Activated T-helper 17 cell treated with anti-CD3 and anti-CD28 coated beads, Interleukin-2, amount 50 U/mL, for 72 hours (primary cell): ENCODE measurements around the gene HMGCR. TPM values are rescaled to one million over a fixed set of nuclear protein-coding genes. Genes with fewer than 3 reads are reported as not detected.

Experiments
- ATAC-seq: fragments of 150-1000 bp; cut with Tn5 transposase; replicated peaks from 2 replicates; pipeline ENCODE4 v1.10.0; 2021; ENCODE audit warnings: mild to moderate bottlenecking, moderate library complexity
- H3K27ac Mint-ChIP-seq: one replicate; pipeline ENCODE4 v1.8.0; 2022; ENCODE audit warnings: mixed read lengths
- H3K27me3 Mint-ChIP-seq: one replicate; pipeline ENCODE4 v1.8.0; 2022; ENCODE audit warnings: mixed read lengths
- H3K36me3 Mint-ChIP-seq: one replicate; pipeline ENCODE4 v1.8.0; 2022; ENCODE audit warnings: low read depth, mild to moderate bottlenecking, mixed read lengths
- H3K4me1 Mint-ChIP-seq: one replicate; pipeline ENCODE4 v1.8.0; 2022; ENCODE audit warnings: mixed read lengths
- H3K4me3 Mint-ChIP-seq: one replicate; pipeline ENCODE4 v1.8.0; 2022; ENCODE audit warnings: mild to moderate bottlenecking, mixed read lengths
- H3K9me3 Mint-ChIP-seq: one replicate; pipeline ENCODE4 v1.8.0; 2022; ENCODE audit warnings: mixed read lengths
- total RNA-seq, 2 donors: library from RNA; stranded (reverse); gene quantifications; one replicate each; pipeline ENCODE4 v1.2.3, GENCODE V29; 2022

HMGCR gene
- total RNA-seq, 2 donors from 2014 or later = 47.3 to 49.4 TPM

DNA sequence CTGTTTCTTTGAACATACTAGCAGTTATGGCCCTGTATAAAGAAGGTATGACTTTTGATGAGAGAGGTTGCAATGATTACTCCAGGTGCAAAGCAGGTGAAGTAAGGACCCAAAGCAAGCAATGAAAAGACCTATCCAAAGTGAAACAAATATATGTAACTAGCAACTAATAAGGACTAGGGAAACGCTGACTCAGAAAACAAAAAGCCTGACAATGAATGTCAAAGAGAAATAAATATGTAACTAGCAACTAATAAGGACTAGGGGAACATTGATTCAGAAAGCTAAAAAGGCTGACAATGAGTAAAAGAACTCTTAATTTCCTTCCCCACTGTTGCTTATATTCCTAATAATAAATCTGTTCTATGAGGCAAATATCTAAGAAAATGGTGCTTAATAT is 43.1 kb downstream of the HMGCR start:
- Mint-ChIP-seq H3K9me3 (no peaks in the 10 kb centered on the region), H3K27ac (no peak overlapping the region), H3K4me3 (no peak overlapping the region), H3K4me1 (no peaks in the 10 kb centered on the region), H3K36me3 (peaks cover 93% of the 10 kb centered on the region), H3K27me3 (no peaks in the 10 kb centered on the region)
- ATAC-seq = no peak

DNA sequence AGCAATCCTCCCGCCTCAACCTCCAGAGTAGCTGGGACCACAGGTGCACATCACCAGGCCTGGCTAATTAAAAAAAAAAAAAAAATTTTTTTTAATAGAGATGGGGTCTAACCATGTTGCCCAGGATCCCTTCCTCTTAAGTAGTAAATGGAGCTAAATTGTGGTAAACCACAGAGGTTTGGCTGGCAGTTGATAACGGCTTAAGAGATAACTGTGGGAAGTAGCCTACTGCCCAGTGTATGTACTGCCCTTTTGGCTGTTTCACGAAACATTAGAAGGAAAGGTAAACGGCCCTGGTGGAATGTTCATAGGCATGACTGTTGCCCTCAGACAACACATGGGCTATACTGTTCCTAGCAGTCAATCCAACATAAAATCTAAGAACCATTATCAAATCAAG is 44.4 kb downstream of the HMGCR start:
- H3K9me3 Mint-ChIP-seq = no peaks in the 10 kb centered on the region
- no peak overlapping the region for H3K27ac Mint-ChIP-seq
- H3K27me3 Mint-ChIP-seq = no peaks in the 10 kb centered on the region
- H3K4me3 Mint-ChIP-seq = no peak overlapping the region
- no peak for ATAC-seq
- peaks cover 92% of the 10 kb centered on the region for H3K36me3 Mint-ChIP-seq
- H3K4me1 Mint-ChIP-seq = no peaks in the 10 kb centered on the region

DNA sequence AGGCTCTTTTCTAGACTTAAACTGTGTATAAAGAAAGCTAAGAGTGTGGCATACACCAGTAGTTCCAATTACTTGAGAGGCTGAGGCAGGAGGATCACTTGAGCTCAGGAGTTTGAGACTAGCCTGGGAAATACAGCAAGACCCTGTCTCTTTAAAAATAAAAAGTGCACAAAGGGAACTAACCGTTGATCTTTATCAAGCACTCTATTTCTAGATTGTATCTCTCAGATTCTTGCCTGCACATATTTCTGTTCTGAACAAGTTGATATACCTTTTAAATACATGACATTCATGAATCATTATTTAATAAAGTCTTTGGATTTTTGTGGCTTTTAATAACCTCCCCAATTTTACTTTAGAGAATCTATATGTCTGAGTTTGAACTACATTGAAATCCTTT is 47.2 kb downstream of the HMGCR start:
- H3K9me3 Mint-ChIP-seq = no peaks in the 10 kb centered on the region
- no peak for ATAC-seq
- no peaks in the 10 kb centered on the region for H3K27me3 Mint-ChIP-seq
- no peak overlapping the region for H3K4me3 Mint-ChIP-seq
- H3K4me1 Mint-ChIP-seq = no peaks in the 10 kb centered on the region
- no peak overlapping the region for H3K27ac Mint-ChIP-seq
- H3K36me3 Mint-ChIP-seq = peaks cover 96% of the 10 kb centered on the region

DNA sequence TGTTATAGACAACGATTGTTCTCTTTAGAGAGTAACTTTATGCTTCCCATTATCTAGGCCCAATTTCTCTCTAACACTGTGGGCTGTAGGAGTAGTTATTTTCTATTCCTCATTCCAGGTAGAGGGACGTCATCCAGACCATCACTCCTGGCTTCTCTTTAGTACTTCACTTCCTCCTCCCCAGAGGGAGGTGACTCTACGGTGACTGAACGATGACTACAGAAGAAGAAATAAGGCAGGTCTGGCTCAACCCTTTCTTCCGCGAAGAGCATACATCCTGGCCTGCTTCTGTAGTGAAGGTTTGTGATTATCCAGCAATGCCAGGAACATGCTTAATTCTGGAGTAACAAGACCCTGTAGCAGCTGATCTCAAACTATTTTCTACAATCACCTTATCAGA is 50.8 kb downstream of the HMGCR start:
- H3K4me1 Mint-ChIP-seq = peaks cover 6% of the 10 kb centered on the region
- H3K9me3 Mint-ChIP-seq = no peaks in the 10 kb centered on the region
- no peak for ATAC-seq
- no peaks in the 10 kb centered on the region for H3K27me3 Mint-ChIP-seq
- no peak overlapping the region for H3K27ac Mint-ChIP-seq
- peaks cover 78% of the 10 kb centered on the region for H3K36me3 Mint-ChIP-seq
- H3K4me3 Mint-ChIP-seq = no peak overlapping the region

DNA sequence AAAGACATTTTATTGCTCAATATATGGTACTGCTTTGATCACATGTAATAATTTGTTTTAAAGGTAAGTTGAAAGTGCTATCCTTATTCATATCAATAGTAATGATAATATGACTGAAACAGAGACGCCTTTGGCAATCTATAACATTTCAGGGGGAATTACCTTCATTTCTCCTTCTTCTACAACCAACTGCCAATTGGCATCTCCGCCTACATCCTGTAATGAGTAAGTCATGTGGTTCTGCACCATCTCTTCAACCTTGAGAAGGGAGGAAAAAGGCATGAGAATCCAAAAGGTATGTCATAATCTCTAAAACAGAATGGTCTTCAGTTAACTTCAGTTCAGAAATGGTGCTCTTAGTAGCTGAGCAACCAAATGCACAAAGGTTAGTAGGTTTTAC is 52.4 kb downstream of the HMGCR start:
- Mint-ChIP-seq H3K4me1 (peaks cover 6% of the 10 kb centered on the region), H3K27me3 (no peaks in the 10 kb centered on the region), H3K4me3 (peak overlapping the region; percentile 4), H3K9me3 (no peaks in the 10 kb centered on the region), H3K36me3 (peaks cover 75% of the 10 kb centered on the region), H3K27ac (no peak overlapping the region)
- peak; percentile 99 for ATAC-seq

DNA sequence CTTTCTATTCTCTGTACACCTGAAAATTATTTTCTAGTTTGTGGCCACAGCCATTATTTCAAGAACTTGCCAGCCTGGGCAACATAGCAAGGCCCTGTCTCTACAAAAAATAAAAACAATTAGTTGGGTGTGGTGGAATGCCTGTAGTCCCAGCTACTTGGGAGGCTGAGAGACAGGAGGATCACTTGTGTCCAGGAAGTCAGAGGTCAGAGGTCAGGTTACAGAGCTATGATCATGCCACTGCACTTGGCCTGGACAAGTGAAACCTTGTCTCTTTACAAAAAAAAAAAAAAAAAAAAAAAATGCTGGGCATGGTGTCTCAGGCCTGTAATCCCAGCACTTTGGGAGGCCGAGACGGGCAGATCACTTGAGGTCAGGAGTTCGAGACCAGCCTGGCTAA is 58.3 kb downstream of the HMGCR start:
- peaks cover 51% of the 10 kb centered on the region for H3K36me3 Mint-ChIP-seq
- H3K4me1 Mint-ChIP-seq = no peaks in the 10 kb centered on the region
- H3K4me3 Mint-ChIP-seq = no peak overlapping the region
- no peaks in the 10 kb centered on the region for H3K9me3 Mint-ChIP-seq
- H3K27ac Mint-ChIP-seq = no peak overlapping the region
- H3K27me3 Mint-ChIP-seq = no peaks in the 10 kb centered on the region
- no peak for ATAC-seq

DNA sequence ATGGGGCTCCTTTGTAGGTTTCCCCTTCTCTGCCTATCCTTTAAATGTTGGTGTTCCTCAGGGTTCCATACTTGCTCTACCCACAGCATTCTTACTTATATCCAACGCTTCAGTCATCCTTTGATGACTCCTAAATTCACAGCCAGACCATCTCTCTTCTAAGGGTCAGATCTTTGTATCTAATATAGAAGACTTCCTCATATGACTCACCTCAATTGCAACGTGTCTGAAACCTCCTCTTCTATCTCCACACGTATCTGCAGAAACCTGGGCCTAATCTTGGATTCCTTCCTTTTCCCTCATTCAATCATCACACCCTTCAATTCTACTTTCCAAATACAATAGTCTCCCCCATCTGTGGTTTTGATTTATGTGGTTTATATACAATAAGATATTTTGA is 68.3 kb downstream of the HMGCR start:
- ATAC-seq = peak; percentile 60
- Mint-ChIP-seq H3K27me3 (no peaks in the 10 kb centered on the region), H3K36me3 (peaks cover 55% of the 10 kb centered on the region), H3K4me3 (no peak overlapping the region), H3K27ac (no peak overlapping the region), H3K9me3 (no peaks in the 10 kb centered on the region), H3K4me1 (no peaks in the 10 kb centered on the region)

Other genes starting within 250 kb of the HMGCR start
- under 1 TPM; 0.32 to 0.48 TPM for gene ANKRD31, start 100.3 kb upstream of the HMGCR start, total RNA-seq
- gene CERT1, start 174.4 kb downstream of the HMGCR start, total RNA-seq = 10 to 100 TPM; 24.9 to 40.3 TPM
- gene POLK, start 174.7 kb downstream of the HMGCR start, total RNA-seq = 10 to 100 TPM; 28.7 to 44.4 TPM